NCI-H1436 treated with DMSO at 0.1 percent for 48 hours (cell line): ENCODE results near the gene KAZN.

Experiments used
- DNase-seq: peaks from one replicate; lab custom pipeline; 2025; lab: John Stamatoyannopoulos, UW

The KAZN gene

GRCh38 chr1:15167386-15167785 is 568.9 kb downstream of the KAZN start:
- DNase-seq = no peak
